NB4 (cell line): ENCODE data around the gene SMURF1.

Experiments used
- CTCF ChIP-seq: IDR thresholded peaks from one replicate; pipeline ENCODE4 v1.5.1; 2012; ENCODE audit warnings: low read depth, low read length
- MYC ChIP-seq: IDR thresholded peaks from 2 replicates; pipeline ENCODE4 v1.6.1; 2011; ENCODE audit warnings: low read depth, low read length
- POLR2A ChIP-seq: IDR thresholded peaks from 2 replicates; pipeline ENCODE4 v1.6.1; 2011; ENCODE audit warnings: mild to moderate bottlenecking; ENCODE audit not compliant: insufficient read length; ENCODE audit errors: extremely low read depth

- TF ChIP-seq CTCF (no peak), MYC (no peak), POLR2A (no peak)
Measured at GRCh38 chr7:99126921-99127553, 16.9 kb downstream of the SMURF1 start.
